SU-DHL-6 (cell line): ENCODE results near the gene TBCK.

Experiments used
- H2AFZ ChIP-seq: fragments of 200-600 bp; sonication (generic); 2 replicates; pipeline ENCODE4 v1.6.1; 2014; ENCODE audit warnings: low read depth, mild to moderate bottlenecking, moderate library complexity, mixed read lengths, antibody characterized with exemption, low read length; ENCODE audit not compliant: severe bottlenecking
- H3F3A ChIP-seq: fragments of 200-600 bp; shearing (Covaris generic); 2 replicates; pipeline ENCODE4 v1.6.0; 2016; ENCODE audit warnings: antibody characterized with exemption, mild to moderate bottlenecking; ENCODE audit not compliant: insufficient read depth
- H3K27ac ChIP-seq: fragments of 200-600 bp; sonication (generic); 2 replicates; pipeline ENCODE4 v1.5.1; 2016; ENCODE audit warnings: low read depth, mild to moderate bottlenecking, low read length, moderate library complexity, mixed read lengths
- H3K27me3 ChIP-seq: fragments of 200-600 bp; sonication (generic), shearing (Covaris generic); 2 replicates; pipeline ENCODE4 v1.6.0; 2014; ENCODE audit warnings: mild to moderate bottlenecking, low read length
- H3K36me3 ChIP-seq: fragments of 200-600 bp; sonication (generic); 2 replicates; pipeline ENCODE4 v1.6.1; 2014; ENCODE audit warnings: mild to moderate bottlenecking, low read length, mixed read lengths
- H3K4me2 ChIP-seq: fragments of 300-600, 200-600 bp; shearing (Covaris generic), sonication (generic); 2 replicates; pipeline ENCODE4 v1.6.0; 2014; ENCODE audit warnings: low read length, low read depth, mild to moderate bottlenecking; ENCODE audit not compliant: poor library complexity, severe bottlenecking
- H3K4me3 ChIP-seq: fragments of 200-600 bp; sonication (generic); 2 replicates; pipeline ENCODE4 v1.5.1; 2014; ENCODE audit warnings: antibody characterized with exemption, low read length, mild to moderate bottlenecking, mixed read lengths; ENCODE audit not compliant: insufficient read depth, poor library complexity, severe bottlenecking
- H3K79me2 ChIP-seq: fragments of 200-600 bp; sonication (generic); 2 replicates; pipeline ENCODE4 v1.6.1; 2014; ENCODE audit warnings: mild to moderate bottlenecking, low read length, moderate library complexity; ENCODE audit not compliant: insufficient read depth
- H3K9ac ChIP-seq: fragments of 200-600 bp; sonication (generic); 2 replicates; pipeline ENCODE4 v1.7.0; 2014; ENCODE audit warnings: mild to moderate bottlenecking, low read length
- H3K9me2 ChIP-seq: fragments of 200-600 bp; sonication (generic); replicated peaks from 2 replicates; pipeline ENCODE4 v1.6.1; 2014; ENCODE audit warnings: low read length; ENCODE audit not compliant: insufficient read depth
- H3K9me3 ChIP-seq: fragments of 200-600 bp; sonication (generic); 2 replicates; pipeline ENCODE4 v1.6.1; 2014; ENCODE audit warnings: low read length, mixed read lengths; ENCODE audit not compliant: insufficient read depth
- H4K20me1 ChIP-seq: fragments of 200-600 bp; sonication (generic); 2 replicates; pipeline ENCODE4 v1.6.1; 2014; ENCODE audit warnings: low read depth, mild to moderate bottlenecking, antibody characterized with exemption, low read length, moderate library complexity, mixed read lengths
- CTCF ChIP-seq: fragments of 200-600 bp; sonication (generic); IDR thresholded peaks from one replicate; pipeline ENCODE4 v1.5.1; 2017; ENCODE audit warnings: antibody characterized with exemption, mild to moderate bottlenecking, low read length, moderate library complexity; ENCODE audit not compliant: insufficient read depth, poor library complexity, severe bottlenecking
- EZH2phosphoT487 ChIP-seq: fragments of 200-600 bp; sonication (generic), shearing (Covaris generic); conservative IDR thresholded peaks from 2 replicates; pipeline ENCODE4 v1.6.1; 2018; ENCODE audit warnings: mild to moderate bottlenecking, antibody characterized with exemption, low read length, moderate library complexity, mixed read lengths

Gene TBCK

GRCh38 chr4:106286611-106287010 lies 29.4 kb downstream of the TBCK start:
- Histone ChIP-seq H3K36me3 (no peaks in the 10 kb centered on the region), H3K27ac (no peak overlapping the region), H3K9ac (no peak overlapping the region), H3K9me2 (no peaks in the 10 kb centered on the region), H2AFZ (no peak overlapping the region), H3K4me3 (no peak overlapping the region), H4K20me1 (no peaks in the 10 kb centered on the region), H3K9me3 (no peaks in the 10 kb centered on the region), H3F3A (no peaks in the 10 kb centered on the region), H3K79me2 (no peaks in the 10 kb centered on the region), H3K4me2 (no peak overlapping the region), H3K27me3 (no peaks in the 10 kb centered on the region)
- TF ChIP-seq EZH2phosphoT487: no peak
- no peak for TF ChIP-seq CTCF

- Histone ChIP-seq H3K4me2 (no peak overlapping the region), H3K9me3 (no peaks in the 10 kb centered on the region), H4K20me1 (no peaks in the 10 kb centered on the region), H3K27me3 (no peaks in the 10 kb centered on the region), H3K79me2 (no peaks in the 10 kb centered on the region), H3K36me3 (no peaks in the 10 kb centered on the region), H3K27ac (no peak overlapping the region), H3F3A (no peaks in the 10 kb centered on the region), H3K9ac (no peak overlapping the region), H3K9me2 (no peaks in the 10 kb centered on the region), H3K4me3 (no peak overlapping the region), H2AFZ (no peak overlapping the region)
- TF ChIP-seq CTCF: no peak
Observed at GRCh38 chr4:106284227-106284626, 31.8 kb downstream of the TBCK start.

GRCh38 chr4:106277140-106277675 lies 38.8 kb downstream of the TBCK start:
- Histone ChIP-seq H3K4me2 (no peak overlapping the region), H3K27me3 (no peaks in the 10 kb centered on the region), H3F3A (no peaks in the 10 kb centered on the region), H4K20me1 (no peaks in the 10 kb centered on the region), H3K9ac (no peak overlapping the region), H3K36me3 (no peaks in the 10 kb centered on the region), H2AFZ (no peak overlapping the region), H3K79me2 (no peaks in the 10 kb centered on the region), H3K4me3 (no peak overlapping the region), H3K9me3 (no peaks in the 10 kb centered on the region), H3K27ac (no peak overlapping the region), H3K9me2 (no peaks in the 10 kb centered on the region)
- TF ChIP-seq CTCF: no peak
- TF ChIP-seq EZH2phosphoT487: no peak

- TF ChIP-seq EZH2phosphoT487: no peak
- no peak for TF ChIP-seq CTCF
- no peak overlapping the region for H3K4me2 ChIP-seq
Observed at GRCh38 chr4:106273831-106274230, 42.2 kb downstream of the TBCK start.

More at GRCh38 chr4:106273831-106274230, 42.2 kb downstream of the TBCK start:
- Histone ChIP-seq H3K36me3 (no peaks in the 10 kb centered on the region), H3K79me2 (no peaks in the 10 kb centered on the region), H3K27me3 (no peaks in the 10 kb centered on the region), H3K27ac (no peak overlapping the region), H2AFZ (no peak overlapping the region), H3F3A (no peaks in the 10 kb centered on the region), H3K9me2 (no peaks in the 10 kb centered on the region), H3K9ac (no peak overlapping the region), H4K20me1 (no peaks in the 10 kb centered on the region), H3K9me3 (no peaks in the 10 kb centered on the region), H3K4me3 (no peak overlapping the region)
